ENCODE data around the gene CDKN2C. TPM values are rescaled to one million over a fixed set of nuclear protein-coding genes. Genes with fewer than 3 reads are reported as not detected.
"Not testable (repeated sequence)": the region's sequence is repeated elsewhere in the genome, so short reads cannot be mapped to it uniquely, and the experiment has no call there.

CDKN2C gene
- total and polyA plus RNA-seq, 2 experiments from 2014 or later: 2.8 to 3.2 TPM

DNA sequence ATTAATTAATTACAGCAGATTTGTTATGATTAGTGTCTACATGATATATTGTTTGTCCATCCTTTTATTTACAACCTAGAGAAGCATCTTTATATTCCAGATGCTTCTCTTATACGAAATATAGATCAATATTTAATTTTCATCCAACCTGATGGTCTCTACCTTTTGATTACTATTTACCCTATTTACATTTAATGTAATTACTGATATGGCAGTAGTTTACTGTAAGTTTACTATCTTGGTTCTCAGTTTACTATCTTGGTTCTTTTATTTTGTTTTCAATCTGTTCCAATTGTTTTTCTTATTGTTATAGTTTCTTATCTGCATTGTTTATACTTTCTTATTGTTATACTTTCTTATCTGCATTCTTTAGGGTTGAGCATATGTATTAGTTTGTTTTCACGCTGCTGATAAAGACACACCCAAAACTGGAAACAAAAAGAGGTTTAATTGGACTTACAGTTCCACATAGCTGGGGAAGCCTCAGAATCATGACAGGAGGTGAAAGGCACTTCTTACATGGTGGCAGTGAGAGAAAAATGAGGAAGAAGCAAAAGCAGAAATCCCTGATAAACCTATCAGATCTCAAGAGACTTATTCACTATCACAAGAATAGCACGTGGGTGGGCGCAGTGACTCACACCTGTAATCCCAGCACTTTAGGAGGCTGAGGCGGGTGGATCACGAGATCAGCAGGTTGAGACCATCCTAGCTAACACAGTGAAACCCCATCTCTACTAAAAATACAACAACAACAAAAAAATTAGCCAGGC, 38.9 kb upstream of the CDKN2C start:
- Histone ChIP-seq H4K20me1 (ENCODE audit: insufficient read depth, poor library complexity, severe bottlenecking) (no peaks in the 10 kb centered on the region), H3K27me3 (no peaks in the 10 kb centered on the region), H2AFZ (no peak overlapping the region), H3K36me3 (replicated peaks; ENCODE audit: insufficient read depth, low read depth) (no peaks in the 10 kb centered on the region), H3K9me3 (ENCODE audit: low read depth) (no peaks in the 10 kb centered on the region), H3K4me2 (no peak overlapping the region), H3K4me1 (ENCODE audit: insufficient read depth) (no peaks in the 10 kb centered on the region), H3K79me2 (peaks cover 43% of the 10 kb centered on the region), H3K9me2 (replicated peaks; ENCODE audit: insufficient read depth) (no peaks in the 10 kb centered on the region), H3K4me3 (no peak overlapping the region), H3K27ac (no peak overlapping the region)
- WGBS (ENCODE audit: low lambda C conversion rate, missing lambda C conversion rate): 70% methylated on average over 6 of the region's 6 CpGs
- no peak for DNase-seq (ENCODE audit: low spot score)
- TF ChIP-seq EZH2 (IDR thresholded peaks at IDR 0.05; ENCODE audit: borderline replicate concordance) (no peak), CTCF (IDR thresholded peaks at IDR 0.05; ENCODE audit: poor library complexity) (no peak), EZH2phosphoT487 (IDR thresholded peaks at IDR 0.05; ENCODE audit: low read depth, severe bottlenecking, unreplicated experiment) (no peak)

- not testable (repeated sequence) for H4K20me1 ChIP-seq (ENCODE audit: insufficient read depth, poor library complexity, severe bottlenecking)
- H3K79me2 ChIP-seq: peaks cover 46% of the 10 kb centered on the region
Measured at GRCh38 chr1:50932043-50932442, 38.0 kb upstream of the CDKN2C start.

GRCh38 chr1:50933770-50934169, 36.3 kb upstream of the CDKN2C start:
- H3K4me1 ChIP-seq (ENCODE audit: insufficient read depth); H3K4me2 ChIP-seq: not testable (repeated sequence)
- peaks cover 60% of the 10 kb centered on the region for H3K79me2 ChIP-seq

More at GRCh38 chr1:50932043-50932442, 38.0 kb upstream of the CDKN2C start:
- not testable (repeated sequence) for H3K4me3 ChIP-seq; H3K27ac ChIP-seq; H3K4me1 ChIP-seq (ENCODE audit: insufficient read depth); DNase-seq (ENCODE audit: low spot score); H3K27me3 ChIP-seq; H3K36me3 ChIP-seq (replicated peaks; ENCODE audit: insufficient read depth, low read depth); H3K9me2 ChIP-seq (replicated peaks; ENCODE audit: insufficient read depth); H2AFZ ChIP-seq; H3K4me2 ChIP-seq; H3K9me3 ChIP-seq (ENCODE audit: low read depth)
- WGBS (ENCODE audit: low lambda C conversion rate, missing lambda C conversion rate): 92% methylated on average over 4 of the region's 4 CpGs

GRCh38 chr1:50934838-50935237, 35.2 kb upstream of the CDKN2C start:
- Histone ChIP-seq H3K27me3 (no peaks in the 10 kb centered on the region), H3K4me1 (ENCODE audit: insufficient read depth) (no peaks in the 10 kb centered on the region), H3K9me2 (replicated peaks; ENCODE audit: insufficient read depth) (no peaks in the 10 kb centered on the region), H3K36me3 (replicated peaks; ENCODE audit: insufficient read depth, low read depth) (no peaks in the 10 kb centered on the region), H3K79me2 (peaks cover 65% of the 10 kb centered on the region), H3K4me3 (no peak overlapping the region), H3K9me3 (ENCODE audit: low read depth) (no peaks in the 10 kb centered on the region), H3K27ac (no peak overlapping the region), H4K20me1 (ENCODE audit: insufficient read depth, poor library complexity, severe bottlenecking) (no peaks in the 10 kb centered on the region), H3K4me2 (no peak overlapping the region), H2AFZ (no peak overlapping the region)
- no peak for TF ChIP-seq EZH2 (IDR thresholded peaks at IDR 0.05; ENCODE audit: borderline replicate concordance)
- TF ChIP-seq EZH2phosphoT487 (IDR thresholded peaks at IDR 0.05; ENCODE audit: low read depth, severe bottlenecking, unreplicated experiment): no peak
- no peak for TF ChIP-seq CTCF (IDR thresholded peaks at IDR 0.05; ENCODE audit: poor library complexity)
- no peak for DNase-seq (ENCODE audit: low spot score)

More at GRCh38 chr1:50933770-50934169, 36.3 kb upstream of the CDKN2C start:
- not testable (repeated sequence) for H3K4me3 ChIP-seq; H3K9me2 ChIP-seq (replicated peaks; ENCODE audit: insufficient read depth); H2AFZ ChIP-seq; H3K27me3 ChIP-seq; H3K27ac ChIP-seq; DNase-seq (ENCODE audit: low spot score); H3K9me3 ChIP-seq (ENCODE audit: low read depth); H3K36me3 ChIP-seq (replicated peaks; ENCODE audit: insufficient read depth, low read depth); H4K20me1 ChIP-seq (ENCODE audit: insufficient read depth, poor library complexity, severe bottlenecking)
- 93% methylated on average over 3 of the region's 3 CpGs for WGBS (ENCODE audit: low lambda C conversion rate, missing lambda C conversion rate)

DNA sequence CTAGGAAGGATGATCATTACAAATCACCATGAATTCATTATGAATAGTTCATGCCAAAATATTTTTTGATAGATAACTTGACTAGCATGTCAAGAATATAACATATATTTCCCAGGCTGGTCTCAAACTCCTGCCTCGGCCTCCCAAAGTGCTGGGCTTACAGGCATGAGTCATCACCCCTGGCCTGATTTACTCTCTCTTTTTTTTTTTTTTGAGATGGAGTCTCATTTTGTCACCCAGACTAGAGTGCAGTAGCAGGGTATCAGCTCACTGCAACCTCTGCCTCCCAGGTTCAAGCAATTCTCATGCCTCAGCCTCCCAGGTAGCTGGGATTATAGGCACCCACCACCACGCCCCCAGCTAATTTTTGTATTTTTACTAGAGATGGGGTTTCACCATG, 34.8 kb upstream of the CDKN2C start:
- H3K79me2 ChIP-seq: peaks cover 66% of the 10 kb centered on the region
- not testable (repeated sequence) for H3K4me3 ChIP-seq; H3K9me2 ChIP-seq (replicated peaks; ENCODE audit: insufficient read depth); H3K36me3 ChIP-seq (replicated peaks; ENCODE audit: insufficient read depth, low read depth); H3K27me3 ChIP-seq; H3K4me2 ChIP-seq; H3K27ac ChIP-seq; H2AFZ ChIP-seq; H3K9me3 ChIP-seq (ENCODE audit: low read depth); DNase-seq (ENCODE audit: low spot score); H4K20me1 ChIP-seq (ENCODE audit: insufficient read depth, poor library complexity, severe bottlenecking); H3K4me1 ChIP-seq (ENCODE audit: insufficient read depth)
- 94% methylated on average over 2 of the region's 2 CpGs for WGBS (ENCODE audit: low lambda C conversion rate, missing lambda C conversion rate)
